Measurements from ENCODE around the gene MAN1B1.

Gene MAN1B1

DNA sequence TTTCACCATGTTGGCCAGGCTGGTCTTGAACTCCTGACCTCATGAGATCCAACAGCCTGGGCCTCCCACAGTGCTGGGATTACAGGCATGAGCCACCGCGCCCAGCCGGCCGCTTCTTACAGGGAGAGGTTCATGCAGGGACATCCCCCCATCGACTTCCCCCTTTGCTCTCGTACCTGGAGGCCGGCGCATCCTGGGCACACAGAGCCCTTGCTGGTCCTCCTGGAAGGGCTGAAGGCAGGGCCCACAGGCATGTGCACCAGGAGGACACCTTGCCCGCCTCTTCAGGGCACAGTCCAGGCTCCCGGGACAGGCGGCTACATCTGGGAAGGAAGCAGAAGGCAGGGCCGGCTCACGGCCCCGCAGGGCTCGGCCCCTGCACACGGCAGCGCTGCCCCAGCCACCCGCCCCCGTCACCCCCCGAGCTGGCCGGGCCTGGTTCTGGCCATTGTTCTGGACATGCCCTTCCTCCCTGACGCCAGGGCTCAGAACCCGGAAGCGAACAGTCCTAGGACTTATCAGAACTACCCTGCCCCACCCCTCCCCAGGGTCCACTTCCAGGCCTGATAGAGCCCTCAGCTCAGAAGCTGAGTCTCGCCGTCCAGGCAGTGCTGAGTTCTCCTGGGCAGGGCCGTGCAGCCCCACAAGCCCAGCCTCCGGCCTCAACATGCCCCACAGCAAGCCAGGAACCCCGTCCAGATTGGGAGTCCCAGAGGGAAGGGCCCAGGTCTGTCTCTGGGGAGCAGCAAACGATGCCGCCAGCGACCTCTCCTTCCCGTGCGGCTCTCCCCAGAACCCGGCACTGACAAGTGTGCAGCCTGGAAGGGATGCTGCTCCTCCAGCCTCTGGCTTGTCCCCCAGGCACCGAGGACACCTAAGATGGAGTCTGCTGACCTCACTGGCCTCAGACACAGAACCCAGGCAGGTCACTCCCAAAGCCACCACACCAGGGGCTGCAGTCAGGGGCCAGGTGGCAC is 43.7 kb upstream of the MAN1B1 start:
- TF ChIP-seq, protein P1, sequence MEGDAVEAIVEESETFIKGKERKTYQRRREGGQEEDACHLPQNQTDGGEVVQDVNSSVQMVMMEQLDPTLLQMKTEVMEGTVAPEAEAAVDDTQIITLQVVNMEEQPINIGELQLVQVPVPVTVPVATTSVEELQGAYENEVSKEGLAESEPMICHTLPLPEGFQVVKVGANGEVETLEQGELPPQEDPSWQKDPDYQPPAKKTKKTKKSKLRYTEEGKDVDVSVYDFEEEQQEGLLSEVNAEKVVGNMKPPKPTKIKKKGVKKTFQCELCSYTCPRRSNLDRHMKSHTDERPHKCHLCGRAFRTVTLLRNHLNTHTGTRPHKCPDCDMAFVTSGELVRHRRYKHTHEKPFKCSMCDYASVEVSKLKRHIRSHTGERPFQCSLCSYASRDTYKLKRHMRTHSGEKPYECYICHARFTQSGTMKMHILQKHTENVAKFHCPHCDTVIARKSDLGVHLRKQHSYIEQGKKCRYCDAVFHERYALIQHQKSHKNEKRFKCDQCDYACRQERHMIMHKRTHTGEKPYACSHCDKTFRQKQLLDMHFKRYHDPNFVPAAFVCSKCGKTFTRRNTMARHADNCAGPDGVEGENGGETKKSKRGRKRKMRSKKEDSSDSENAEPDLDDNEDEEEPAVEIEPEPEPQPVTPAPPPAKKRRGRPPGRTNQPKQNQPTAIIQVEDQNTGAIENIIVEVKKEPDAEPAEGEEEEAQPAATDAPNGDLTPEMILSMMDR (IDR thresholded peaks at IDR 0.05; ENCODE audit: low read depth, low read length): no peak
- no peak overlapping the region for H3K4me3 ChIP-seq (ENCODE audit: low read depth, low read length)

DNA sequence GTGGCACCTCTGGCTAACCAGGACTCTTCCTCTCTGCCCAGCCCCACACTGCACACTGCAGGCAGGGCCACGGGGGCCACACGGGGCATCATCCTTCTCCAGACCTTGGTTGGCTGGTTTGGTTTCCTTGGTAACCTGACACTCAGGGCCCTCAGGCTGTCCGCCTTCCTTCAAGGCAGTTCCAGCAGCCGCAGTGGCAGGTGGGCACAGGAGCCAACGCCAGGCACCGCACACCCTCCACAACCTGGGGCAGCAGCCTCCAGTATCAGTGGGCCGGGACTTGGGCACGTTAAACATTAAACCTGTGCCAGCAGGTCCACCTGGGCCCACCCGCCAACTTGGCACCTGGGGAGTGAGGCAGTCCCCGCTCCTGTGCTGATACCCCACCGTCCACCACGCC is 42.7 kb upstream of the MAN1B1 start:
- H3K4me3 ChIP-seq (ENCODE audit: low read depth, low read length): no peak overlapping the region
- TF ChIP-seq, protein P1 (IDR thresholded peaks at IDR 0.05; ENCODE audit: low read depth, low read length): no peak

DNA sequence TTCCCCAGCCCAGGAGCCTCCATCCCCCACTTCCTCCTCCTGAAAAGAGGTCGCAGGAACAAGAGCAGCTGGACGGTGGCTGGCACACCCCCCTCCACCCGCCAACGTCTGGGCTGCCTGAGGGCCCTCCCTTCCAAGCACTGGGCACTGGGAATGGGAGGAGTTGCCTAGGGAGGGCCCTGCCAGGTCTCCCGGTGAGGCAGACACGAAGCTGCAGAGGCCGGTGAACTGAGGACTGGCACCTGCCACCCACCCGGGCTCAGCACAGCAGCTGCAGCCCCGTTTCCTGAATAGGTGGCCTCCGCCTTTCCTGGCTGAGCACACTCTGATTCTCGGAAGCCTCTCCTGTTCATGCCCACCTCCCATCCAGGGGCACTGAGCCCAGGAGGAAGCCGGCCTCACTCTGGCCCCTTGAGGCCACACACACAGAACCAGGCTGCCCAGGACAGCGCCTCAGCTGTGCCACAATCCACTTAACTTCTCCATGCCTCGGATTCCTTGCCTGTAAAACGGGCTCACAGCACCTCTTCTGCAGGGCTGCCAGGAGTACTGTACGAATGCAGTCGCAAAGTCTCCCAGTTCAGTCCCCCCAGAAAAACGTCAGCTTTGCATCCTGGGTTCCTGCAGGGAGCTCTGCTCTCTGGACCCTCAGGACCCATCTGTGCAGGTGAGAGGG is 42.1 kb upstream of the MAN1B1 start:
- H3K4me3 ChIP-seq (ENCODE audit: low read depth, low read length): peak overlapping the region; percentile 61
- TF ChIP-seq, protein P1 (IDR thresholded peaks at IDR 0.05; ENCODE audit: low read depth, low read length): no peak

DNA sequence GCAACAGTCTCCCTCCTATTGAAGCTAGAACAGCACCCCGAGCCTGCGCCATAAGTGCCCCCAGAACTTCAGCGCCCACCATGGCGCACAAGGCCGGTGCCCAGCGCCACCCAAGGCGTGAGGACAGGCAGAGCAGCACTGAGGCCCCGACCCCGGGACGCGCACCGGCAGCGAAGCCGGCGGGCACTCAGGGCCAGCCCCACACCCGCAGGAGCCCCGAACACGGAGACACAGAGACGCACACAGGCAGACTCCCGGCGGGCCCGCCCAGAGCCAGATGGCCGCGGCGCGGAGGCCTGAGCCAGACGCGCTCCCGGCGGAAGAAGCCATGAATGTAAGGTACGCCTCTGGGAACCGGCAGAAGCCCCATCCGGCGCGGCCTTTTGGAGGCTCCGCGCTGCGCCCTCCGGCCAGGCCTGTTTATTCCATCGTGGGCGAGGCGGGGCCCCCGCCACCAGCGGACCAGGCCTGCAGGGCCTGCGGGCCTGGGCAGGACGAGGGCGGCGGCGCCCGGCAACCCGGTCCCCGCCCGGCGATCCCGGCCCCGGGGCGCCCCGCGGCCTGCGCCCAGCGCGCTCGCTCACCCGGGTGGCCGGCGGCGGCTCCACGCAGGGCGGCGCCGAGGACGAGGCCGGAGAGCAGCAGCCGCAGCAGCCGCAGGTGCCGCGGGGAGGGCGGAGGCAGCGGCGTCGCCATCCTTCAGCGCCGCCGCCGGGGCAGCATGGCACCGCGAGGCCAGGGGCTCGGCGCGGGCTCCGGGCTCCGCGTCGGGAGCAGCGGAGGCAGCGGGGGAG is 41.3 kb upstream of the MAN1B1 start:
- H3K4me3 ChIP-seq (ENCODE audit: low read depth, low read length): peak overlapping the region; percentile 61
- TF ChIP-seq, protein P1 (IDR thresholded peaks at IDR 0.05; ENCODE audit: low read depth, low read length): no peak

DNA sequence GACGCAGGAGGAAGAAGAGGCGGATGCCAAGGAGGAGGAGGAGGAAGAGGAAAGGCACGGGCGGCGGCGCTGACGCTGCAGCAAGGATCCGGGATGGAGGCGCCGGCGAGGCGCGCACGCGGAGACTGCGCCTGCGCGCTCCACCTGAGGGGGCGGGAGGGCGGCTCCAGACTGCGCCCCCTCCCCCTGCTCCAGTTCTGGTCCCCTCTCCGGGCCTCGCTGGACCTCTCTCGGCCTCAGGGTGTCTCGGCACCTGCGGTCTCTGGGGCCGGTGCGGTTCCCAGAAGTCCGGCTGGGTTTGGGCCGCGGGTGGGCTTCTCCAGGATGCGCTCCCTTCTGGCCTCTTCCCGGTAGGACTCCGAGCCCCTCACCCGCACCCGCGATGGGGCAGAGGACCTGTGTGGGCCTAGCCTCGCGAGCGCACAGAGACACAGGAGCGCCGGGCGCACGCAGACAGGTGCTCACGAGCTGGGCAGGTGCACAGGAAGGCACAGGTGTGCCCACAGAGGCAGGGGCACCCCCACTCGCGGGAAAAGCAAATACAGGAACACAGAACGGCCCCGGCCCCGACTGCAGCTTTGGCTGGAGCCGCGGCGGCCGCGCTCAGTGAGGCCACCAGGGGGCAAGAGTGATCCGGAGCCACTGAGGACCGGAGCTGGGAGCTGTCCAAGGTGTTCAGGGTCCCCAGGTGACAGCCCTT is 40.5 kb upstream of the MAN1B1 start, which contains the start of gene NPDC1:
Gene NPDC1 (minus strand): TSS at position 90 of the 700 bp plus-strand sequence. CDS start 188 bp downstream, outside the sequence.
- peak within 1 kb of the TSS; percentile 61 for H3K4me3 ChIP-seq (ENCODE audit: low read depth, low read length)
- TF ChIP-seq, protein P1 (IDR thresholded peaks at IDR 0.05; ENCODE audit: low read depth, low read length): peak; percentile 91

DNA sequence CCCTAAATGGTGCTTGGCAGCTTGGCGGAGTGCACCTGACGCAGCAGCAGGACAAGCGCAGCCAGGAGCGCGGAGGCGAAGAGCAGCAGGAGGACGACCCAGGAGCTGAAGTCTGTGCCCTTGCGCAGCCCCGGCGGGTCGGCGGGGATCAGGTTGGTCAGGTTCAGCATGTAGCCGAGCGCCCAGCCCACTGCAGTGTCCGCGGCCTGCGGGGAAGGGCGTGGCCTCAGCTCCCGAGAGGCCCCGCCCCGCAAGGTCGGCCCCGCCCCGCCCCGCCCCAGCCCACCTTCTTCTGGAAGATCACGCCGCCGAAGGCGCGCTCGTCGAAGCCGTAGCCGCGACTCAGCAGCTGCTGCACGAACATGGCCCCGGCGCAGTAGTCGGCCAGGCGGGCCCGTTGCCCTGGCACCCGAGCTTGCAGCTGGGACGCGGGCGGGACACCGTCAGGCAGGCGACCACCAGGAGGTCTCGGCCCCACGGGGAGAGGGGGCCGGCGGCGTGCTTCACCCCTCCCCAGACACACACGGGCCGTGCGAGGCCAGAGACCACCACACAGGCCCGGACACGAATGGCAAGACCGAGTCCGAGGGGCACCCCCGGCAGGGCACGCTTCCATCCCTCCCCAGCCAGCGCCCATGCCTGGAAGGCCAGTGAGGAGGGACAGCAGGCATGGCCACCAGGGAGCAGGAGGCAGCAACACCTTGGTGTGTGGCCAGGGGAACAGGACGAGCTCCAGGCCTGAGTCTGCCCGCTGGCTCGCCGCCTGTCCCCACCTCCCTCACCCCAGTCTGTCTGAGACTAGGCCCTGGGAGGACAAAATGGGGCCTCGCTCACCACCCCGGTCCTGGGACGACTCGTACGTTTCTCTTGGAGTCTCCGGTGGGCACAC is 37.9 kb upstream of the MAN1B1 start:
- no peak overlapping the region for H3K4me3 ChIP-seq (ENCODE audit: low read depth, low read length)
- TF ChIP-seq, protein P1 (IDR thresholded peaks at IDR 0.05; ENCODE audit: low read depth, low read length): no peak

Measured in WI38 (cell line).